ENCODE results near the gene ZNF546. TPM values are rescaled to one million over a fixed set of nuclear protein-coding genes. Genes with fewer than 3 reads are reported as not detected.

Gene ZNF546
- 10 to 100 TPM in 2 of 4 donors, 1 to 10 TPM in 2; 3.1 to 11.1 (median 8.1) TPM for total RNA-seq

DNA sequence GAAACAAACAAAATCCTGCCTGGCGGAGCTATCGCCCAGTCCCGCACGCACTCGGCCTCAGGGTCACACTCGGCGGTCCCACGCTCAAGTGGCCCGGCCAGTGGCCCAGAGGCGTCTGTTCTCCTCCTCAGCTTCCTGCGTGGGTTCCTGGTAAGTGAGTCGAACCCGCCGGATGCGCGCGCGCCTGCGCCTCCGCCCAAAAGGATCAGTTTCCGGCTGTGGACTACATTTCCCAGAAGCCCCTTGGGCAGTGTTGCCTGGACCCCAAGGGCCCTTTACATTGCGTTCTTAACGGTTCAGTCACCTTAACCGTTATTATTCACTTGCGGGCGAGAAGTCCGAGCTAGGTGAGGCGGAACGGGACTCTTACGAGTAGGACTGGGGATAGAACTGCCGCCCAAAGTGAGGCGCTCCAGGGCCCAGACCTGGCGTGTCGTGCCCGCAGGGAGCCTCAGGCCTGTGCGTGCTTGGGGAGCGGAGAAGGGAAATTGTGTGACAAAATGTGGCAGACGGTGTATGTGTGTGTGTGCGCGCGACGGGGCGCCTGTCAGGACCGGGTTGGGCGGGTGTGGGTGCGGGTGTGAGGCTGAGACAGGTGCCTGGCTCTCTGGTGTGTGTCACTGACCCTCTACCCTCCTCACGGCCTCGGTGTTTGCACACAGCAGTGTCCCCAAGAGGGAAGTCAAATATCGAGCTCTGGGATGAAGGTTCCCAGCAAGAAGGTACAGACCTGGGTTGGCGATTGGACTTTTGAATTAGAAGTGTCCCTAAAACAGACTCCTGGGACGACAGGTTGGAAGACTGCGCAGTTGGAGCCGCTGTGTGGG lies at the start of gene ZNF546:
Gene ZNF546, plus strand, starts transcription at position 250 of the 827 bp plus-strand sequence. CDS start 1,267 bp downstream, outside the sequence.
- TF ChIP-seq, protein P1, sequence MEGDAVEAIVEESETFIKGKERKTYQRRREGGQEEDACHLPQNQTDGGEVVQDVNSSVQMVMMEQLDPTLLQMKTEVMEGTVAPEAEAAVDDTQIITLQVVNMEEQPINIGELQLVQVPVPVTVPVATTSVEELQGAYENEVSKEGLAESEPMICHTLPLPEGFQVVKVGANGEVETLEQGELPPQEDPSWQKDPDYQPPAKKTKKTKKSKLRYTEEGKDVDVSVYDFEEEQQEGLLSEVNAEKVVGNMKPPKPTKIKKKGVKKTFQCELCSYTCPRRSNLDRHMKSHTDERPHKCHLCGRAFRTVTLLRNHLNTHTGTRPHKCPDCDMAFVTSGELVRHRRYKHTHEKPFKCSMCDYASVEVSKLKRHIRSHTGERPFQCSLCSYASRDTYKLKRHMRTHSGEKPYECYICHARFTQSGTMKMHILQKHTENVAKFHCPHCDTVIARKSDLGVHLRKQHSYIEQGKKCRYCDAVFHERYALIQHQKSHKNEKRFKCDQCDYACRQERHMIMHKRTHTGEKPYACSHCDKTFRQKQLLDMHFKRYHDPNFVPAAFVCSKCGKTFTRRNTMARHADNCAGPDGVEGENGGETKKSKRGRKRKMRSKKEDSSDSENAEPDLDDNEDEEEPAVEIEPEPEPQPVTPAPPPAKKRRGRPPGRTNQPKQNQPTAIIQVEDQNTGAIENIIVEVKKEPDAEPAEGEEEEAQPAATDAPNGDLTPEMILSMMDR (IDR thresholded peaks at IDR 0.05; ENCODE audit: low read depth) = no peak

DNA sequence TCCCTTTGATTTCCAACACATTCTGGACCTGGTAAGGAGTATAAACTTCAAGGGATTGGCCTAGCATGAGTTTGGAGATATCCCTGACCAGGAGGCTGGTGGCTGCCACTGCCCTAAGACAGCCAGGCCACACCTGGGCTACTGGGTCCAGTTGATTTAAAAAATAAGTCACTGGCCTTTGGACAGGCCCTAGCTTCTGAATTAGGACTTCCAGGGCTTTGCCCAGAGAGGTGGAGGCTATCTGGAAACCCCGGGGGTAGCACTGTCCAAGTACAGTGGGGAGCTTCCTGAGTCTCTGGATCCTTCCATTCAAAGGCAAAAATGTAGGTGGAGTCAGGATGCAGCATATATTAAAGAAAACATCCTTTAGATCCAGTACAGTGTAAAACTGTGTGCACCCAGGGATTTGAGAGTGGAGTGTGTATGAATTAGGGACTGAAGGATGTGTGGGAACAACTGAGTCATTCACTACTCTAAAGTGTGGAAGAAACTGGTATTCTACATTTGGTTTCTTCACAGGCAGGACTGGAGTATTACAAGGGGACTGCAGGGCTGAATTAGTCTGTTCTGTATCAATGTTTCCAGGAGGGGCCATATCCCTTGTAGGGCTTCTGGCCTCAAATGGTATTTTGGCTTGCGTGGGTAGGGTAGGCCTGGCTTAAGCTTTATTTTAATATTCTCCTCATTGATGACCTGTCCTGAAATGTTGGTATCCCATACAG lies 47.7 kb upstream of the ZNF546 start:
- TF ChIP-seq, protein P1 (IDR thresholded peaks at IDR 0.05; ENCODE audit: low read depth) = no peak

DNA sequence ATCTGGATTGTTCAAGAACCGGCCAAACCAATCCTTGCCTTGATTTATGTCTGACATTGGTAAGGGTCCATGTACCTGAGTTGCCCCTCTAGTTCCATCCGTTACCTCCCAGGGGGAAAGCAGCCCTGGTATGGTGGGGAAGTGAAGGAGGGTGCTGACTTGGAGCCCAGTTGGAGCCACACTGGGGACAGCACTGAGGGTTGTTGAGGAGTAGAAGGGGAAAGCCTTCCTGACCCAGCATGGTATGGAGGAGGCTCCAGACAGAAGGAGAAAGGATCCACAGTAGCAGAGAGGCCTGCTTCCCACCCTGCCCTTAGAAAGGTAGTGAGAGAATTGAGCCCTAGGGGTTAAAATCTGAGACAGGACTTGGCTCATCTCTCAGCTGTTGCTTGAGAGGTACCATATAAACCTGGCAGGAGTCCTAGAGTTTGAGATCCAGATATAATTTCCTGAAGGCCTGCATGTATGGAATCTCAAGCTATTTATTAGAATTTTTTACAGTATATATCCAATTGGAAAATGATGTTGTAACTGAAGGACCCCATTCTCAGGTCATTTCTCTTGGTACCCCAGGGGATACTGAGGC lies 45.7 kb upstream of the ZNF546 start:
- TF ChIP-seq, protein P1 (IDR thresholded peaks at IDR 0.05; ENCODE audit: low read depth) = no peak

DNA sequence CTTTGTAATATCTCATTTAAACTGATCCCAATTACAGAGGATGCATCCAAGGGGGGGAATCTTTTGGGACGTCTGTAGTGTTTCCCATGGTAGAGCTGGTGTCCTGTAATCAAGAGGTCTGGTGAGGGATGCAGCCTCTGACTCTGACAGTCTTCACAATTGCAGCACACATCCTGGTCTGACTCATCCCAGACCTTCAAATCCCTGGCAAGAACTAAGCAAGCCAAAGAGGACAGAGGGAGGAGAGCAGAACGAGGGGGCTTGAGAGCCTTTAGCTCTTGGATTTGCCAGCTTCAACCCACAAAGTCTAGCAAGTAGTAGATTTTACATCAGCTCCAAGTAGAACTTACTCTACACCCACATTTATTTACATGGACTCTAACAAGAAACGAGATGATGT lies 45.2 kb upstream of the ZNF546 start:
- TF ChIP-seq, protein P1 (IDR thresholded peaks at IDR 0.05; ENCODE audit: low read depth) = no peak

DNA sequence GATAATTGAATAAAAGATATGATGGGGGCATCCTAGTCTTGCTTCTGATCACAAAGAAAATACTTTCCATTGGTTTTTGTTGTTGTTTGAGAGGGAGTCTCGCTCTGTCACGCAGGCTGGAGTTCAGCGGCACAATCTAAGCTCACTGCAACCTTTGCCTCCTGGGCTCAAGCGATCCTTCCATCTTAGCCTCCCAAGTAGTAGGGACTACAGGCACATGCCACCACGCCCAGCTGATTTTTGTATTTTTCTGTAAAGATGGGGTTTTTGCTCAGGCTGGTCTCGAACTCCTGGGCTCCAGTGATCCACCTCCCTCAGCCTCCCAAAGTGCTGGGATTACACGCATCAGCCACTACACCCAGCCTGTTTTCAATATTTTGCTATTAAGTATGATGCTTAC lies 42.9 kb upstream of the ZNF546 start:
- TF ChIP-seq, protein P1 (IDR thresholded peaks at IDR 0.05; ENCODE audit: low read depth) = no peak

DNA sequence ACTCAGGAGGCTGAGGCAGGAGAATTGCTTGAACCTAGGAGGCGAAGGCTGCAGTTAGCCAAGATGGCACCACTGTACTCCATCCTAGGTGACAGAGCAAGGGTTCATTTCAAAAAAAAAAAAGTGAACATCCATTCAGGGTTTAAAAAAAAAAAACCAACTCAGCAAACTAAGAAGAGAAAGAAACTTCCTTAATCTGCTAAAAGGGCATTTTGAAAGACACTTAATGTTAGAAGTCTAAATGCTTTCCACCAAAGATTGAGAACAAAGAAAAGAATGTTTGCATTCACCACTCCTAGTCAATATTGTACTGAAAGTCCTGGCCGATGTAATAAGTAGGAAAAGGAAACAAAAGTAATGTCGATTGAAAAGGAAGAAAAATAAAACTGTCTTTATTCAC lies 33.0 kb upstream of the ZNF546 start:
- TF ChIP-seq, protein P1 (IDR thresholded peaks at IDR 0.05; ENCODE audit: low read depth) = no peak

DNA sequence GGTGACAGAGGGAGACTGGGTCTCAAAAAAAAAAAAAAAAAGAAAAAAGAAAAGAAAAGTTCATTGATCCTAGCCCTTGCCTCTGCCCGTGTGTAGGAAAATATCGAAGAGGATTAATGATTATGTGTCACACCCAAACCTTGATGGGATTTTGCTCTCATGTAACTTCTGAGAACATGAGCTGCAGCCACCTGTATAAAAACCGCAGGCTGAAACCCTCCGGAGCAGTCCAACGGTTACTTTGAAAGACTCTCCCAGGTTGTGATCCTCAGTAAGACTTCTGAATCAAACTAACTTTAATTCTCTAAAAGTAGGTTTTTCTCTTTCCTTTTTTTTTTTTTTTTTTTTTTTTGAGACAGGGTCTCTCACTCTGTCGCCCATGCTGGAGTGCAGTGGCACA lies 30.2 kb upstream of the ZNF546 start:
- TF ChIP-seq, protein P1 (IDR thresholded peaks at IDR 0.05; ENCODE audit: low read depth) = no peak
